Stomach smooth muscle (tissue), 2 donors: Measurements from ENCODE around the gene IPP.

Experiments
- H3K27ac ChIP-seq: one replicate; pipeline ENCODE4 v1.7.0; 2013; ENCODE audit warnings: mild to moderate bottlenecking, low read length, inconsistent platforms
- H3K27me3 ChIP-seq, 2 donors: one replicate each; pipeline ENCODE4 v1.7.0; 2013; ENCODE audit warnings: low read length in 2 of 2; ENCODE audit not compliant: insufficient read depth in 2 of 2, control insufficient read depth in 1 of 2
- H3K36me3 ChIP-seq, 2 donors: one replicate each; pipeline ENCODE4 v1.7.0; 2013; ENCODE audit warnings: low read length in 2 of 2; ENCODE audit not compliant: control insufficient read depth in 2 of 2, insufficient read depth in 2 of 2
- H3K4me1 ChIP-seq: one replicate; pipeline ENCODE4 v1.7.0; 2013; ENCODE audit warnings: low read length; ENCODE audit not compliant: control insufficient read depth, insufficient read depth
- H3K4me3 ChIP-seq, 2 donors: one replicate each; pipeline ENCODE4 v1.7.0; 2013; ENCODE audit warnings: low read length in 2 of 2
- H3K9ac ChIP-seq, 2 donors: one replicate each; pipeline ENCODE4 v1.7.0; 2013; ENCODE audit warnings: low read length in 2 of 2, mild to moderate bottlenecking in 1 of 2
- H3K9me3 ChIP-seq, 2 donors: one replicate each; pipeline ENCODE4 v1.7.0; 2013; ENCODE audit warnings: low read length in 2 of 2; ENCODE audit not compliant: control insufficient read depth in 2 of 2
- donor health status: healthy.
- donor health status: Pancreatic carcinoma.

IPP gene

GRCh38 chr1:45667321-45668111 lies 82.9 kb downstream of the IPP start:
- Histone ChIP-seq H3K9ac (no peak overlapping the region), H3K27me3 (no peaks in the 10 kb centered on the region), H3K9me3 (no peaks in the 10 kb centered on the region), H3K36me3 (no peaks in the 10 kb centered on the region), H3K4me3 (no peak overlapping the region), H3K27ac (no peak overlapping the region), H3K4me1 (peaks cover 7% of the 10 kb centered on the region)

GRCh38 chr1:45666836-45667235 lies 83.6 kb downstream of the IPP start:
- Histone ChIP-seq H3K9ac (no peak overlapping the region), H3K27ac (no peak overlapping the region), H3K4me1 (peaks cover 7% of the 10 kb centered on the region), H3K9me3 (no peaks in the 10 kb centered on the region), H3K36me3 (no peaks in the 10 kb centered on the region), H3K27me3 (no peaks in the 10 kb centered on the region), H3K4me3 (no peak overlapping the region)

GRCh38 chr1:45660336-45660735 lies 90.1 kb downstream of the IPP start:
- Histone ChIP-seq H3K27me3 (no peaks in the 10 kb centered on the region), H3K9ac (no peak overlapping the region), H3K9me3 (no peaks in the 10 kb centered on the region), H3K36me3 (peaks cover 30 to 38% of the 10 kb centered on the region in 2 donors), H3K4me3 (no peak overlapping the region), H3K27ac (no peak overlapping the region), H3K4me1 (no peaks in the 10 kb centered on the region)

GRCh38 chr1:45659222-45659621 lies 91.2 kb downstream of the IPP start:
- Histone ChIP-seq H3K9me3 (no peaks in the 10 kb centered on the region), H3K9ac (no peak overlapping the region), H3K4me3 (no peak overlapping the region), H3K27me3 (no peaks in the 10 kb centered on the region), H3K27ac (no peak overlapping the region), H3K4me1 (no peaks in the 10 kb centered on the region), H3K36me3 (peaks cover 39 to 49% of the 10 kb centered on the region in 2 donors)

- no peak overlapping the region for H3K4me3 ChIP-seq
- no peak overlapping the region for H3K27ac ChIP-seq
- H3K27me3 ChIP-seq = no peaks in the 10 kb centered on the region
- peaks cover 42 to 50% of the 10 kb centered on the region in 2 donors for H3K36me3 ChIP-seq
- H3K9me3 ChIP-seq = no peaks in the 10 kb centered on the region
- H3K9ac ChIP-seq = no peak overlapping the region
- H3K4me1 ChIP-seq = no peaks in the 10 kb centered on the region
These were observed 92.3 kb downstream of the IPP start for GRCh38 chr1:45658171-45658570.

GRCh38 chr1:45656573-45657226 lies 93.8 kb downstream of the IPP start:
- Histone ChIP-seq H3K27ac (no peak overlapping the region), H3K36me3 (peaks cover 46 to 54% of the 10 kb centered on the region in 2 donors), H3K9ac (no peak overlapping the region), H3K4me3 (no peak overlapping the region), H3K9me3 (no peaks in the 10 kb centered on the region), H3K27me3 (no peaks in the 10 kb centered on the region), H3K4me1 (no peaks in the 10 kb centered on the region)

- H3K9me3 ChIP-seq = no peaks in the 10 kb centered on the region
- H3K4me1 ChIP-seq = no peaks in the 10 kb centered on the region
- H3K4me3 ChIP-seq = no peak overlapping the region
- no peaks in the 10 kb centered on the region for H3K27me3 ChIP-seq
- peaks cover 50 to 51% of the 10 kb centered on the region in 2 donors for H3K36me3 ChIP-seq
- H3K9ac ChIP-seq = no peak overlapping the region
- no peak overlapping the region for H3K27ac ChIP-seq
These were observed 95.7 kb downstream of the IPP start for GRCh38 chr1:45654540-45655280.
